GM21825 (cell line): ENCODE data around the gene GRID1.
"Not testable (repeated sequence)": the region's sequence is repeated elsewhere in the genome, so short reads cannot be mapped to it uniquely, and the experiment has no call there.

Source experiments
- ATAC-seq: cut with Tn5 transposase; IDR thresholded peaks from one replicate; pipeline ENCODE4 v1.9.1; 2021; ENCODE audit warnings: mild to moderate bottlenecking, moderate library complexity; ENCODE audit not compliant: unreplicated experiment

The GRID1 gene

DNA sequence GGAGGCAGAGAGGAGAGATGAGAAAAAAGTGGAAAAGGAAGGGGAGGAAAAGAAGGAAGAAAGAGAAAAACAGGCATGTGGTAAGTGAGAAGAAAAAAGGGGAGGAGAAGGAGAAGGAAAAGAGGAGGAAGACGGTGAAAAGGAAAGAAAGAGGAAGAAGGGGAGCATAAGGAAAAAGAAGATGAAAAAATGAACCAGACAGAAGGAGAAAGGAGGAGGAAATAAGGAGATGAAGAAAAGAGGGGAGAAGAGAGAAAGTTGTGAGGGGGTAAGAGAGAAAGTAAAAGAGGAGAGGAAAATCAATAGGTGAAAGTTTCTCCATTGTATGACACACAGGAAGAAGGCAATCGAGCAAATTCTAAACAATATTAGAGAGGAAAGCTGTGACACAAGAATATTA lies 663.8 kb downstream of the GRID1 start:
- ATAC-seq, result no peak

- not testable (repeated sequence) for ATAC-seq
Observed at GRCh38 chr10:85699066-85699465, 667.5 kb downstream of the GRID1 start.

- no peak for ATAC-seq
Observed at GRCh38 chr10:85696893-85697292, 669.7 kb downstream of the GRID1 start.

DNA sequence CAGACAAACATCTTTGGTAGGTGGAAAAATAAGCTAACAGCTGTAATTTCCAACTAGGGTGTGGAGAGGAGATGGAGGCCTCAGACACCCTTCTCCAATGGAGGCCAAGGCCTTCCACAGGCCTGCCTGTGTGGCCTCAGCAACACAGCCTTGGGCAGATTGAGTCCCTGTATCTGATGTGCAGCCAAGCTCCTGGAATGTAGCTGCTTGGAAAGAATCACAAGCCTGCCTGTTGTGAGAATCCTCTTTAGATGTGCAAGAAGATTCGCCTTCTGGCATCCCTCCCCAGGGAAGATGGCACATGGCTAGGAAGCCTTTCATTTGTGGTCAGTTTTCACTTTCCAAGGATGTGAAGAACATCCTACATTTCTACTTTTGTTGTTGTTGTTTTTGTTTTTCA lies 684.0 kb downstream of the GRID1 start:
- ATAC-seq, result no peak

DNA sequence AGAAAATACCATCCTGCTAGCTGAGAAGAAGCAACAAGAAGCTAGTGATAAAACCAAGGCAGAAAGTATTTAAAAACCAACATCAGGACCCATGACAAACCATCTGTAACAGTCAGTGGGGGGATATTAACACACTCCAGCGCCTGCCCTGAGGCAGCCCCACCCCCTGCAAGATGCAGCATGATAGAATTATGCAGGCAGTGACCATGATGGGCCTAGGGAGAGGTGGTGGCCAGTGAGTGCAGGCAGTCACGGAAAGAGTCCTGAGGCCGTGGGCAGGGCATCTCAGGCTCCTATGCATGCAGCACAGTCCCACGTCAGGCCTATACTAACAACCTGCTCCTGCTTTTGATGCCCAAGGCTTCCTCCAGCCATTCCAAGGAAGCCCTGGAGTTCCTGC lies 686.9 kb downstream of the GRID1 start:
- ATAC-seq, result no peak

DNA sequence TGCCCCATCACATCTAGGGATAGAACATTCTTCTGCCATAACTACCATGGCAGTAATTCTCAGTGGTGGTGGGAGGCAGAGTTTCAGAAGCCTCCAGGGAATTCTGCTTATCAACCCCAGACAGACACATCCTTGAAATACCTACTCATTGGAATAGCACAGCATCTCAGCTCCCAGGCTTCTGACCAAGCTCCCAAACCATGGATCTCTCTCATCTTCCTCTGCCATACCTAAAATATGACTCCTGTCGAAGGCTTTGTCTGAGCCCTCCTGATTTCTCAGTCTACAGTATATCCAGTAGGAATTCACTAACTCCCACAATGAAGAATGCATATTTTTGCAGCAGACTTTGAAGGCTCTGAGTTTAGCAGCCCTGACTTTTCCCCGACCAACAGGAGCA lies 687.5 kb downstream of the GRID1 start:
- no peak for ATAC-seq

GRCh38 chr10:85674851-85675250 lies 691.7 kb downstream of the GRID1 start:
- ATAC-seq, result no peak

- no peak for ATAC-seq
Observed at GRCh38 chr10:85673270-85673669, 693.3 kb downstream of the GRID1 start.

DNA sequence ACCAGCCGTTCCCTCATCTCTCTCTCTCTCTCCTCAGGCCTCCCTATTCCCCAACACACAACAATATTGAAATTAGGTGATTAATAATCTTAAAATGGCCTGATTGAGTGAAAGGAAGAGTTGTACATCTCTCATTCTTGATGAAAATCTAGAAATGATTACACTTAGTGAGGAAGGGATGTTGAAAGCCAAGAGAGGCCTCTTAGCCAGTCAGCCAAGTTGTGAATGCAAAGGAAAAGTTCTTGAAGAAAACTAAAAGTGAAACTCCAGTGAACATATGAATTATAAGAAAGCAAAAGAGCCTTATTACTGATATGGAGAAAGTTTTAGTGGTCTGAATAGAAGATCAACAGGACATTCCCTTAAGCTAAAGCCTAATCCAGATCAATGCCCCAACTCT lies 695.1 kb downstream of the GRID1 start:
- ATAC-seq, result no peak

DNA sequence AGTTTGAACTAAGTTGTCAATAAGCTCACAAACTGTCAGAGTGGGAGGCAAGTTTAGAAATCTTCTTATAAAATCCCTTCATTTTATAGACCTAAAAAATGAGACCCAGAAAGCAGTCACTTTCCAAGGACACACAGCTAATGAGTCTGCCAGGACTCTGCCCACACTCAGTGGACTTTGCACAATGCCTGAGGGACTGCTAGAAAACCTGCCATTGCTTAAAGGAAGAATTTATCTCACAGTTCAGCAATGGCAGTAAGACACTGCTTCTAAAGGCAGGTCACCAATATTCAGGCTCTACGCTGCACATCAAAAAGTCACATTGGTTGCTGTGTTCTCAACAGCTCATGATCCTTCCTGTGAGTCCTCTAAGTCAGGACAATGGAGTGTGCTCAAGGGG lies 698.1 kb downstream of the GRID1 start:
- ATAC-seq, result no peak

- no peak for ATAC-seq
Observed at GRCh38 chr10:85667638-85668233, 698.9 kb downstream of the GRID1 start.

- ATAC-seq, result no peak
Observed at GRCh38 chr10:85666987-85667386, 699.6 kb downstream of the GRID1 start.

DNA sequence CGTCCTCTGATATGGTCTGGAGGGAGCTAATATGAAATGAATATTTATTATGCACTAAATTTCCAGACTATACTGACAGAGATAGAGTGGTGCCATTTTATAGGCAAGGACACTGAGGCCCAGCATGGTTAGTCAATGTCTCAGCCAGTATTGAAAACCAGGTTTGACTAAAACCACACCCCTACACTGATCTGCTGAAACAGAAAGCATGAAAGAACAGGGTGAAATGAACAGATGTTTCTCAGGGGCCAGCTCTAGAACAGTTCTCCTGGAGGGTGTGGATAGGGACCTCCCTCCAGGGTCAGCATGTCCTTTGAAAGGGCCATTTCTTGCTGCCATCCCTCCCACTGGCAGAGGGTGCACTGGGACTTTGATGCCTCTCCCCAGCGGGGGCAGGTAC lies 700.5 kb downstream of the GRID1 start:
- no peak for ATAC-seq

DNA sequence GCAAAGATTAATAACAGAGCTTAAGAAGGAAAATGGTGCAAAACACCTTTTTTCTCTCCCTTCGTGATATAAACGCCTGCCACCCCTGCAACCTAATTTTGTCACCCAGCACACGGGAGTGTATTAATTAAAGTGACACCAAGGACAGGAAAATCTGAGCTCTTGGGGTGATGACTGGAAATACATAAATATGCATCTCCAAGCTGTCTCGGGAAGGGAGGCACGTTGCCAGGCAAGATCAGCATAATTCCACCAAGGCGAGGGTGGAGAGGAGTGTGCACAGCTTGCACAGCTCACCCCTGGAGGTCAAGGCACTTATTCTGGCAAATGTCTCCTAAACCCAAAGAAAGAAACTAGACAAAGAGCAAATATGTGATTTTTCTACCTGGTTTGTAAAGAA lies 700.9 kb downstream of the GRID1 start:
- ATAC-seq, result no peak

DNA sequence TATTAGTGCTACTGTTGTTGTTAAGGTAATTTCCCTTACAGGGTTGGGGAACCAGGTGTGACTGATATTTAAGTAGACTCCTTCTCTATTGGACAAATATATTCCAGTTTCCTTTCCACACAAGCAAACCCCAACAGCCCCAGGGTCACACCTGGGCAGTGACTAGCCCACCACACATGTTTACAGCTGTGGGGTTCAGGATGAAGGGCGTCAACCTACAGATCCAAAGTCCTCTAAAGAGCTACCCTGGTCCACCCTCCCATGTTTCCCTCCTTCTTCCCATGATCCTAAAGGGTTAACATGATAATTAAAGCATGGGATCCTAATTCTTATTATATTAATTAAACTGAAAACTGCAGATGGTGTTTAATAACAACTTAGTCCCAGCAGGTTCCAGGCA lies 701.5 kb downstream of the GRID1 start:
- no peak for ATAC-seq

DNA sequence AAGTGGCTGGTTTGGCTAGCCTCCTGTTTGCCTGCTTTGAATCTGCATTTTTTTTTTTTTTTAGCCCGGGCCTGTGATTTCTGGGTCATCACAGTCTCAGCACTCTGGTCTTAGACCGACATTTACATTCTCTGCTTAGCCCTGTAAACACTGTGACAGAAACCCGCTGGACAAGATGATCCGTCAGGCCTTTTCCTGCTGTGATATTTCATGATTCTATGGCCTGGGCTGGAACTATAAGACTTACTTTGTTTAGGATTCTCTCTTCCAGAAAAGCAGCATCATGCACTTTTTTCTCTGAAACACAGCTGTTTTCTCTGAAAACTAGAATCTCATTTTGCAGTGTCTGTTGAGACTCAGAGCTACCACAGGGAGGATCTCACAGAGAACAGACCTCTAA lies 705.5 kb downstream of the GRID1 start:
- no peak for ATAC-seq

GRCh38 chr10:85659331-85659730 lies 707.3 kb downstream of the GRID1 start:
- no peak for ATAC-seq

DNA sequence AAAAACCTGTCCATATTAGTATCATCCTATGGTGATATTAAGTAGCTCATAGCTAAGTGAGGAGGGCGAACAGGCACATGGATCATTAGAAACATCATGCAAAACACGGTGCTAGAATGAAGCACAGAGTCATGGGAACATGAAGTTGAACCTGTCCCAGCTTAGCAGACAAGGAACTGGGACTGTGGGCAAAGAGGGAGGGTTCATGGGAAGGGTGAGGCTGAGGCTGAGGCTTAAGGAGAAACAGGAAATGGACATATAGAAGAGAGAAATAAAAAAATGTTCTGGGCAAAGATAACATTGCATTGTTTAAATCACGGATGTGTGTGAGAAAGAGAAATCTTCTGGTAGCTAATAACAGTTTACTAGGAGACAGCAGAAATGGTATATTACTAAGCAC lies 708.1 kb downstream of the GRID1 start:
- ATAC-seq, result no peak

- ATAC-seq, result no peak
Observed at GRCh38 chr10:85657476-85658113, 709.0 kb downstream of the GRID1 start.

DNA sequence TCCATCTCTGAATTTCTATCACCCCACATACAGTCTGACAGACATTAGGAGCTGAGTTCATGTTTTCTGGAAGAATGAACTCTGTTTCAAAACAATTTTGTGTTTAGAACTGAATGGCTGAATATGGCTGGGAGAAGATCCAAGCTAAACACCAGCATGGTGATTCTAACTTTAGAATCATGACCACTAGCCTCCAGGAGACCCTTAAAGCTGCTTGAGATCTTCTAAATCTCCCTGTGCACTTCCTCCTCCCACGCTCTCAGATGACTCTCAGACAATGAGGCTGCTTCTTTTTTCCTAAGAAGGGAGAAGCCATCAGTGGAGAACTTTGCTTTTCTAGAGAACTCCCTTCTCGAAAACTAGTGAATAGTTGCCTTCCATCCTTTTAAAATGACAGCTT lies 711.2 kb downstream of the GRID1 start:
- ATAC-seq, result no peak

DNA sequence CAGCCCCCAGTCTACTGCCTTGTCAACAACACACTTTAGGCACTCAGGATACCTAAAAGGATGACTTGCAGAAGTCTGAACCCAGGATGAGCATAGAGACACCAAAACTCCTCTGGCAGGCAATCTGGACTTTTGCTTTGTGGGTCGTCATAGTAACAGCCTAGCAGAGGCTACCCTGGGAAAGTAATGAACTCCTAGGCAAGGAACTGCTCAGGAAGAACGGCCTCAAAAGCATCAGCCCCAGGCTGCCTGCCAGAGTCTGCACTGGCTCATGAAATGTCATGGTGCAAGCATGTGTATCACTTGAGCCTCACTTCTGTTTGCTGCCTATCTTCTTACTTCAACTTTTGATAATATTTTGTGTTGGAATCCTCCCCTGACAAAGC lies 715.1 kb downstream of the GRID1 start:
- no peak for ATAC-seq

GRCh38 chr10:85650791-85651496 lies 715.7 kb downstream of the GRID1 start:
- ATAC-seq, result no peak

- no peak for ATAC-seq
Observed at GRCh38 chr10:85649461-85649860, 717.1 kb downstream of the GRID1 start.
